Measurements from ENCODE around the gene NADK2.

The NADK2 gene

GRCh38 chr5:36153726-36154125 is 88.0 kb downstream of the NADK2 start:
- peak overlapping the region; percentile 87 for H3K9ac ChIP-seq
- H3K4me1 ChIP-seq, result peaks cover 62% of the 10 kb centered on the region
- no peaks in the 10 kb centered on the region for H3K9me3 ChIP-seq
- H3K36me3 ChIP-seq, result peaks cover 52% of the 10 kb centered on the region
- no peaks in the 10 kb centered on the region for H3K27me3 ChIP-seq
- H3K4me2 ChIP-seq, result peak overlapping the region; percentile 95
- peaks cover 11% of the 10 kb centered on the region; the same call in 1 of the 2 replicates for H4K20me1 ChIP-seq
- H3K27ac ChIP-seq, result no peak overlapping the region
- peak overlapping the region; percentile 97 for H3K4me3 ChIP-seq
- no peak for TF ChIP-seq Cebpa-rat (IDR thresholded peaks at IDR 0.05)

GRCh38 chr5:36153298-36153677 is 88.4 kb downstream of the NADK2 start:
- TF ChIP-seq Cebpa-rat (IDR thresholded peaks at IDR 0.05), result no peak
- H3K9ac ChIP-seq, result peak overlapping the region; percentile 87
- H3K4me3 ChIP-seq, result peak overlapping the region; percentile 97
- H3K9me3 ChIP-seq, result no peaks in the 10 kb centered on the region
- peaks cover 48% of the 10 kb centered on the region for H3K36me3 ChIP-seq
- peak overlapping the region; percentile 79 for H3K27ac ChIP-seq
- no peaks in the 10 kb centered on the region for H3K27me3 ChIP-seq
- peaks cover 9% of the 10 kb centered on the region; the same call in 1 of the 2 replicates for H4K20me1 ChIP-seq
- peak overlapping the region; percentile 95 for H3K4me2 ChIP-seq
- H3K4me1 ChIP-seq, result peaks cover 61% of the 10 kb centered on the region

- peak overlapping the region; percentile 97 for H3K4me3 ChIP-seq
- peak overlapping the region; percentile 95 for H3K4me2 ChIP-seq
- no peaks in the 10 kb centered on the region for H3K9me3 ChIP-seq
- no peaks in the 10 kb centered on the region for H3K27me3 ChIP-seq
- H3K27ac ChIP-seq, result peak overlapping the region; percentile 79
- H4K20me1 ChIP-seq, result 0 out of 2 replicates have a peak, but pooled peaks cover 5% of the 10 kb centered on the region
- H3K9ac ChIP-seq, result peak overlapping the region; percentile 87
- peaks cover 55% of the 10 kb centered on the region for H3K4me1 ChIP-seq
- TF ChIP-seq Cebpa-rat (IDR thresholded peaks at IDR 0.05), result no peak
- H3K36me3 ChIP-seq, result peaks cover 41% of the 10 kb centered on the region
Observed at GRCh38 chr5:36152324-36153297, 89.1 kb downstream of the NADK2 start.

- Histone ChIP-seq H3K9ac (peak within 1 kb of the TSS; percentile 87), H4K20me1 (0 out of 2 replicates have a peak, but pooled peaks cover 5% of the 10 kb centered on the region), H3K27me3 (no peaks in the 10 kb centered on the region), H3K27ac (peak within 1 kb of the TSS; percentile 81), H3K9me3 (no peaks in the 10 kb centered on the region), H3K4me3 (peak within 1 kb of the TSS; percentile 97), H3K4me1 (peaks cover 52% of the 10 kb centered on the region), H3K4me2 (peak within 1 kb of the TSS; percentile 95), H3K36me3 (peaks cover 32% of the 10 kb centered on the region)
- no peak for TF ChIP-seq Cebpa-rat (IDR thresholded peaks at IDR 0.05)
Observed at GRCh38 chr5:36151434-36152323, 90.0 kb downstream of the NADK2 start, which contains the start of the genes LMBRD2 and SKP2. Gene LMBRD2 (minus strand): TSS chr5:36151887. CDS start chr5:36143349, 8,538 bp downstream. Gene SKP2 (plus strand): TSS chr5:36152111. CDS start chr5:36152263, 152 bp downstream.

GRCh38 chr5:36150676-36151433 is 90.9 kb downstream of the NADK2 start:
- no peaks in the 10 kb centered on the region for H3K9me3 ChIP-seq
- H3K27me3 ChIP-seq, result no peaks in the 10 kb centered on the region
- peak overlapping the region; percentile 87 for H3K9ac ChIP-seq
- peak overlapping the region; percentile 85 for H3K4me2 ChIP-seq
- peaks cover 45% of the 10 kb centered on the region for H3K4me1 ChIP-seq
- peak overlapping the region; percentile 97 for H3K4me3 ChIP-seq
- H3K36me3 ChIP-seq, result peaks cover 23% of the 10 kb centered on the region
- TF ChIP-seq Cebpa-rat (IDR thresholded peaks at IDR 0.05), result no peak
- H3K27ac ChIP-seq, result peak overlapping the region; percentile 81
- H4K20me1 ChIP-seq, result 0 out of 2 replicates have a peak, but pooled peaks cover under 1% of the 10 kb centered on the region

GRCh38 chr5:36147681-36148080 is 94.0 kb downstream of the NADK2 start:
- Histone ChIP-seq H3K27ac (no peak overlapping the region), H3K4me3 (no peak overlapping the region), H3K4me1 (peaks cover 16% of the 10 kb centered on the region), H3K27me3 (no peaks in the 10 kb centered on the region), H3K9me3 (0 out of 2 replicates have a peak, but pooled peaks cover 3% of the 10 kb centered on the region), H3K9ac (no peak overlapping the region), H3K36me3 (peaks cover 4% of the 10 kb centered on the region; the same call in 1 of the 2 replicates), H3K4me2 (no peak overlapping the region), H4K20me1 (no peaks in the 10 kb centered on the region)
- no peak for TF ChIP-seq Cebpa-rat (IDR thresholded peaks at IDR 0.05)

- H3K4me1 ChIP-seq, result peaks cover 16% of the 10 kb centered on the region
- no peaks in the 10 kb centered on the region for H4K20me1 ChIP-seq
- peaks cover 9% of the 10 kb centered on the region; the same call in 1 of the 2 replicates for H3K36me3 ChIP-seq
- TF ChIP-seq Cebpa-rat (IDR thresholded peaks at IDR 0.05), result no peak
- H3K4me3 ChIP-seq, result no peak overlapping the region
- H3K4me2 ChIP-seq, result no peak overlapping the region
- H3K9ac ChIP-seq, result no peak overlapping the region
- H3K9me3 ChIP-seq, result 0 out of 2 replicates have a peak, but pooled peaks cover 7% of the 10 kb centered on the region
- H3K27me3 ChIP-seq, result no peaks in the 10 kb centered on the region
- H3K27ac ChIP-seq, result no peak overlapping the region
Observed at GRCh38 chr5:36146390-36146789, 95.3 kb downstream of the NADK2 start.

- Histone ChIP-seq H3K4me2 (no peak overlapping the region), H3K36me3 (peaks cover 18% of the 10 kb centered on the region), H3K9ac (no peak overlapping the region), H3K4me1 (peaks cover 9% of the 10 kb centered on the region), H3K4me3 (no peak overlapping the region), H4K20me1 (no peaks in the 10 kb centered on the region), H3K27ac (no peak overlapping the region), H3K27me3 (no peaks in the 10 kb centered on the region), H3K9me3 (peaks cover 15% of the 10 kb centered on the region)
- no peak for TF ChIP-seq Cebpa-rat (IDR thresholded peaks at IDR 0.05)
Observed at GRCh38 chr5:36145311-36145710, 96.4 kb downstream of the NADK2 start.
